Stimulated activated CD8-positive, alpha-beta memory T cell treated with anti-CD3 and anti-CD28 coated beads, Interleukin-15, amount 100 ng/mL, for 4 hours (primary cell): ENCODE results near the gene CD3E.

ENCODE experiments used
- DNase-seq, 2 donors: peaks; one replicate each; pipeline ENCODE4 v3.0.0-alpha.2; 2020; ENCODE audit warnings: low read depth in 2 of 2

Gene CD3E

GRCh38 chr11:118322721-118323120, 18.2 kb downstream of the CD3E start:
- DNase-seq, result no peak

GRCh38 chr11:118325283-118325682, 20.8 kb downstream of the CD3E start:
- no peak for DNase-seq

GRCh38 chr11:118328745-118329144, 24.2 kb downstream of the CD3E start:
- no peak for DNase-seq

GRCh38 chr11:118334745-118335144, 30.2 kb downstream of the CD3E start:
- no peak for DNase-seq

GRCh38 chr11:118338637-118339061, 34.1 kb downstream of the CD3E start:
- peak; percentile 67 to 88 for DNase-seq

- DNase-seq, result no peak
Observed at GRCh38 chr11:118339281-118339961, 34.9 kb downstream of the CD3E start.

- DNase-seq, result no peak
Observed at GRCh38 chr11:118340449-118340848, 35.9 kb downstream of the CD3E start.

GRCh38 chr11:118341261-118341660, 36.7 kb downstream of the CD3E start:
- DNase-seq, result no peak

- no peak for DNase-seq
Observed at GRCh38 chr11:118341815-118342489, 37.4 kb downstream of the CD3E start.

GRCh38 chr11:118342503-118343161, 38.1 kb downstream of the CD3E start, which contains the start of gene CD3D:
Gene CD3D (minus strand): TSS chr11:118342705. CDS start chr11:118342607, 98 bp downstream.
- DNase-seq, result peak in 1 of 2 donors; percentile 62

GRCh38 chr11:118343248-118343647, 38.7 kb downstream of the CD3E start:
- DNase-seq, result no peak

GRCh38 chr11:118343981-118344515, 39.5 kb downstream of the CD3E start, which contains the start of gene CD3G:
Gene CD3G (plus strand): TSS chr11:118344344. CDS start chr11:118344424, 80 bp downstream.
- DNase-seq, result peak; percentile 32 to 38

GRCh38 chr11:118349475-118349874, 44.9 kb downstream of the CD3E start:
- no peak for DNase-seq

- DNase-seq, result no peak
Observed at GRCh38 chr11:118353084-118353710, 48.7 kb downstream of the CD3E start.

- DNase-seq, result no peak
Observed at GRCh38 chr11:118358071-118358470, 53.5 kb downstream of the CD3E start.

GRCh38 chr11:118359295-118359958, 54.9 kb downstream of the CD3E start, which contains the start of gene UBE4A:
Gene UBE4A (plus strand): TSS chr11:118359600. CDS start chr11:118365081, 5,481 bp downstream.
- peak; percentile 95 to 98 for DNase-seq

- DNase-seq, result no peak
Observed at GRCh38 chr11:118364956-118365615, 60.6 kb downstream of the CD3E start.
